IMR-90 (cell line): ENCODE measurements around the gene DYNLT2.

ENCODE experiments used
- BHLHE40 ChIP-seq: fragments of 150-350 bp; IDR thresholded peaks from 2 replicates; pipeline ENCODE4 v1.6.1; 2016; ENCODE audit warnings: mild to moderate bottlenecking, low read depth, low read length
- CTCF ChIP-seq: conservative IDR thresholded peaks from 2 replicates; pipeline ENCODE4 v1.5.1; 2012; ENCODE audit warnings: mild to moderate bottlenecking, low read depth, low read length, improper control_type of control experiment
- ELK1 ChIP-seq: fragments of 150-350 bp; IDR thresholded peaks from 2 replicates; pipeline ENCODE4 v1.6.1; 2016; ENCODE audit warnings: low read depth, mild to moderate bottlenecking, low read length, moderate library complexity, borderline replicate concordance
- MAFK ChIP-seq: IDR thresholded peaks from 2 replicates; pipeline ENCODE4 v1.6.1; 2012; ENCODE audit warnings: low read depth, low read length, improper control_type of control experiment
- POLR2A ChIP-seq: IDR thresholded peaks from 2 replicates; pipeline ENCODE4 v1.6.1; 2012; ENCODE audit warnings: mild to moderate bottlenecking, low read depth, low read length
- RCOR1 ChIP-seq: IDR thresholded peaks from 2 replicates; pipeline ENCODE4 v1.6.1; 2012; ENCODE audit warnings: mild to moderate bottlenecking, low read length, improper control_type of control experiment; ENCODE audit not compliant: insufficient replicate concordance
- USF2 ChIP-seq: fragments of 150-350 bp; IDR thresholded peaks from 2 replicates; pipeline ENCODE4 v1.6.1; 2017; ENCODE audit warnings: mild to moderate bottlenecking, antibody characterized with exemption, low read length, low read depth

GRCh38 chr6:169692516-169692915, 58.9 kb downstream of the DYNLT2 start:
- TF ChIP-seq BHLHE40 (no peak), CTCF (no peak), POLR2A (no peak), ELK1 (no peak), USF2 (no peak), RCOR1 (no peak), MAFK (no peak)
